GM19043 (cell line): ENCODE measurements around the gene ARSH.
"Not testable (repeated sequence)": the region's sequence is repeated elsewhere in the genome, so short reads cannot be mapped to it uniquely, and the experiment has no call there.

Experiments
- ATAC-seq: cut with Tn5 transposase; IDR thresholded peaks from one replicate; pipeline ENCODE4 v1.9.1; 2021; ENCODE audit warnings: low read depth; ENCODE audit not compliant: unreplicated experiment

ARSH gene

DNA sequence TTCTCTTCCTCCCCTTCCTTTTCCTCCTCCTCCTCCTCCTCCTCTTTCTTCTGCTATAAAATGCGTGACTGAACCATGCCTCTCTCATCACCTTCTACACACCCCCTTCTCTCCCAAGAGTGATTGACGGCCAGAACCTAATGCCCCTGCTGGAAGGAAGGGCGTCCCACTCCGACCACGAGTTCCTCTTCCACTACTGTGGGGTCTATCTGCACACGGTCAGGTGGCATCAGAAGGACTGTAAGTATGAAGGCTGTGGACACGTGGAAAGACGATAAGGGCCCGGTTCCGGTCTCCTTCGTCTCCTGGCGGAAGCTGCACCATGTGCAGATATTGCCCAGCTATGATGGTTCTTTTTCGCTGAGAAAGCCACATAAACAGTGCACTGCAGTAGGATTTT, 22.8 kb downstream of the ARSH start:
- no peak for ATAC-seq

- no peak for ATAC-seq
Observed at GRCh38 chrX:3037218-3037617, 30.9 kb downstream of the ARSH start.

DNA sequence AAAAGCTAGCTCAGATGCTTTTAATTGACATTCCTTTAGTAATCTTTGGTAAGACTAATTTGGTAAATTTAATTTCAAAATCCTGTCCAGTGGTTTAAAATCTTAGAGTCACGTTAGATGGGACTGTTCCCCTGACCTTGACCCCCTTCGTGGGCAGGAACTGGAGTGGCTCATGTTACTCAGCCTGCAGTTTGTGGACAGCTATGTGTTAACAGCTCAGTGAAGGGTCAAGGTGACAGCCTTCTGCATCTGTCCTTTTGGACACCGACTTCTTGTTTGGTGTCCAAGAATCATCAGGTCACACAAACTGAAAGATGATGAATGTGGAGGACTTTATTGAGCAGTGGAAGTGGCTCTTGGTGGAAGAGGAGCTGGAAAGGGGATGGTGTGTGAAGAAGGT, 37.9 kb downstream of the ARSH start:
- ATAC-seq, result no peak

DNA sequence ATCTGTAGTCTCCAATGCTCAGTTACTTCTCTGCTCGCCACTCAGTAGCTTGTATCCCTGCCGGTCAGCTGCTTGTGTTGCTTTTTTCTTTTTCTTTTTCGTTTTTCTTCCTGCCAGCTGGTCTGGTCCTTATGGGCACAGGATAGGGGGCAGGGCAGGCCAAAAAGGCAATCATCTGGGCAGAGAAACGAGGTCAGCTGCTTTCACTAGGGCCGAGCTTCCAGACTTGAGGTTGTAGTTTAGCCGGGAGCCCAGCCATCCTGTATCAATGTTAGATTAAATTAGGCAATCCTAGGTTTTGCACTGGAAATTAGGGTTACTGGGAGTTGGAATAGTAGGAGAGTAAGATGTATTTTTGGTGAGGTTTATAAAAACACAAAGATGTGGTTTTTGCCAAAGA, 38.3 kb downstream of the ARSH start:
- no peak for ATAC-seq

GRCh38 chrX:3046253-3047240, 40.2 kb downstream of the ARSH start:
- no peak for ATAC-seq

- not testable (repeated sequence) for ATAC-seq
Observed at GRCh38 chrX:3050523-3051175, 44.3 kb downstream of the ARSH start.

DNA sequence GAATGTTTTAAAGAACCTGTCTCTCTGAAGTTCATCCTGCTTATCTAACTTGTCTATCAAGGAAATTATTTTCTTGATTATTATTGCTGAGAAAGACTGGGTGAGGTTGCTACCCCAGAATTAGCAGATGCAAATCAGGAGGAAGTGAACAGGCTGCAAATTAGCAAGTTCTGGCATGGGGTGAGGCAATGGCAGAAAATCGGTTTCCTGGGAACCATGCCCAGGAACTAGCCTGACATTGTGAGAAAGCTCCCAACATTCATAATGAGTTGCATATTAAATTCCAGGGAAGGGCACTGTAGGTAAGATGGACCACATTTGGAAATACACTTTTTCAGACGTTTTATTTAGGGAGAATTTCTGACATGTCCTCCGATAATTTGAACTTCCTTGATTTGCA, 46.5 kb downstream of the ARSH start:
- ATAC-seq, result no peak

DNA sequence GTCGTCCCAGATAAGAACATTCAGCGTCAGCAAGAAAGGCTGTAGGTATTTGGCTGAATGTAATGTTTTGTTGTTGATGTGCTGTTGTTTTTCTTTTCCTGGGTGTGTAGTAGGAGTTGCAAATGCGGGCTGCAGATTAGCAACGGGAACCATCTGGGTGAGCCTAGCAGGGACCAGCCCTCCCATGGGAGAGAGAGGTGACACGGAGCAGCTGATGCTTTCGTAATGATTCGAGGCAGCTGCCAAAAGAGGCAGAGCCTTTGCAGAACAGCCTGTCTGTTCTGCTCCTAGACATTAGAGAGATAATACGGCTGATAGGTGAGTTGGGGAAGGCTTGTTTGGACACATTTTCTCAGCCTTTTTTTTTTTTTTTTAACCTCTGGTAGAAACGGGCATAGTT, 60.2 kb downstream of the ARSH start:
- ATAC-seq, result no peak

DNA sequence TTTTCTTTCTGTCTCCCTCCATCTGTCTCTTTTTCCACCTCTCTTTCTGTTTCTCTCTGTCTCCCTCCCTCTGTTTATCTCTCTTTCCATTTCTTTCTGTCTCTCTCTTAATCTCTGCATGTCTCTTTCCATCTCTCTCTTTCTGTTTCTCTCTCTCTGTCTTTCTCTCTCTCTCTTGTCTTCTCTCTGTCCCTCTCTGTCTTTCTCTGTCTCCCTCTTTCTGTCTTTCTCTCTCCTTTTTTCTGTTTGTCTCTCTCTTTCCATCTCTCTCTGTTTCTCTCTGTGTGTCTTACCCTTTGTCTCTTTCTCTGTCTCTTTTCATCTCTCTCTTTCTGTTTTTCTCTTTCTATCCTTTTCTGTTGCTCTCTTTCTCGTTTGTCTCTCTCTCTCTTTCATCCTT, 69.6 kb downstream of the ARSH start:
- no peak for ATAC-seq

DNA sequence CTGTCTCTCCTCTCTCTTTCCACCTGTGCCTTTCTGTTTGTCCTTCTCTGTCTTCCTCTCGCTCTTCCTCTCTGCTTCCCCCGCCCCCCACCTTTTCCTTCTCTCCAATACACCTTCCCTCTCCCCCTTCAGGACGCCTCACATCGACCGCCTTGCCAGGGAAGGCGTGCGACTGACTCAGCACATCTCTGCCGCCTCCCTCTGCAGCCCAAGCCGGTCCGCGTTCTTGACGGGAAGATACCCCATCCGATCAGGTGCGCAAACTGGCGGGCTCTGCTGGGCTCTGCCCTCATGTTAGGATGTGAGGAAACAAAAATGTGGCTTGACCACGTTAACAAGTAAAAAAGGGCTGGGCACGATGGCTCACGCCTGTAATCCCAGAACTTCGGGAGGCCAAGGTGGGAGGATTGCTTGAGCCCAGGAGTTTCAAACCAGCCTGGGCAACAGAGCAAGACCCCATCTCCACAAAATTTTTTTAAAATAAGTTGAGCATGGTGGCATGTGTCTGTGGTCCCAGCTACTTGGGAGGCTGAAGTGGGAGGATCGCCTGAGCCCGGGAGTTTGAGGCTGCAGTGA, 70.2 kb downstream of the ARSH start:
- ATAC-seq, result no peak
